NCI-H1105 (cell line): Measurements from ENCODE around the gene CDH23.

ENCODE experiments used
- DNase-seq: peaks from one replicate; lab custom pipeline; 2025; lab: John Stamatoyannopoulos, UW

The CDH23 gene

DNA sequence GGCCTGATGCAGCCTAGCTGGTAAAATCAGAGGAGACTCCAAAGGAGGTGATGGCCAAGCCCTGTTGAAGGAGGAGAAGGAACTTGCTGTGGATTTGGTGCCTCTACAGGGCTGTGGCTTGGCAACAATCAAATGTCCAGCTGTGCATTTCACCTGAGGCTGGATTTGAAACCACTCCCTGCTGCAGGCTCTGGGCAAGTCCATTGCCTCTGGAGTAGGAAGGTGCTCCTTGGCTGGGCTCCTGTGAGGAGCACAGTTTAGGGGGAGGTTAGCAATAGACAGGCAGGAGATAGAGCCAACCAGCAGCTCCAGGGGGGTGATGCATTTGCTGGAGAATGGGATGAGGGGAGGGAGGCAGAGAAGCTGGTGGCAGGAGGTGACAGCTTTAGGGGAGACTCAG is 26.5 kb downstream of the CDH23 start:
- no peak for DNase-seq

DNA sequence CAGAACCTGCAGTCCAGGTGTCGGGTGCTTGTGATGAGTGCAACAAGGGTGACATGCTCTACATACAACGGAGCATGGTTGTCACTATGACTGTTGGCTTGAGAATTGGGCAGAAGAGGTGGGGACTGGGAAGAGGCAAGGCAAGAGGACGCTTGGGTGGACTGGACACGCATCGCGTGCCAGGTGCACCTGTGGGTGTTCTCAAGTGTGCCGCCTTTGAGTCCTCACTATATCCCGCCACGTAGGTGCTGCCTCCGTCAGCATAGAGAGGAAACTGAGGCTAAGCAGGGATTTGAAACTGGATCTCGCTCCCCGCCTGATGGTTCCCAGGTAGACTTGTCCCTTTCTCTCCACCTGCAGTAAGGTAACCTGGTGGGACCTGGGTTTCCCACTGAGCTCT is 27.2 kb downstream of the CDH23 start:
- no peak for DNase-seq

DNA sequence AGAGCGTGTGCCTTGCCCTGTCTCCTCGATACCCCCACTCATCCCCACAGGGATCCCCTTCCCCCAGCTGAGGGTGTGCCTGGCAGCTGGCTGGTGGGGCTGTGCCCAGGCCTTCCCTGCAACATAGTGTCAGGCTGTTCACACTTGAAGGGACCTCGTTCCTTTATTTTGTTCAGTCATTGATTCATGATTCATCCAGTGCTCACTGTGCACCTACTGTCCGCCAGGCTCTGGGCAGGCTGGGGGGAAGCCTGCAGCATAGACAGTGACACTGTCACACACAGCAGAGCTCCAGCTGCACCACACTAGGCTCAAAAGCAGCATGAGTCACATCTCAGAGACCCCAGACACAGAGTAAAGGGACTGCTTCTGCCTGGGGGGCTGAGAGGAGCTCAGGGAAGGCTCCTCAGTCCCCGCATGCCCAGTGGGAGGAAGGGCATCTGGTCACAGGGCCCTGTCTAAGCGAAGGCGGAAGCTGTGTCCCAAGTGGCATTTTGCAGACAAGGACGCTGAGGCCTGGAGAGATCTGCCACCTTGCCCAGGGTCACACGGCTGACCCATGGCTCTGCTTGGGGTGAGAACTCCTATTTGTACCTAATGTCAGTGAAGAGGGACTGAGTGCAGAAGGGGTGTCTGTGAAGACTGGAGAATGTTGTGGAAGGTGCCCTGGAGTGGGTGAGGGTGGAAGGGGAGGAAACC is 27.9 kb downstream of the CDH23 start:
- DNase-seq: no peak

DNA sequence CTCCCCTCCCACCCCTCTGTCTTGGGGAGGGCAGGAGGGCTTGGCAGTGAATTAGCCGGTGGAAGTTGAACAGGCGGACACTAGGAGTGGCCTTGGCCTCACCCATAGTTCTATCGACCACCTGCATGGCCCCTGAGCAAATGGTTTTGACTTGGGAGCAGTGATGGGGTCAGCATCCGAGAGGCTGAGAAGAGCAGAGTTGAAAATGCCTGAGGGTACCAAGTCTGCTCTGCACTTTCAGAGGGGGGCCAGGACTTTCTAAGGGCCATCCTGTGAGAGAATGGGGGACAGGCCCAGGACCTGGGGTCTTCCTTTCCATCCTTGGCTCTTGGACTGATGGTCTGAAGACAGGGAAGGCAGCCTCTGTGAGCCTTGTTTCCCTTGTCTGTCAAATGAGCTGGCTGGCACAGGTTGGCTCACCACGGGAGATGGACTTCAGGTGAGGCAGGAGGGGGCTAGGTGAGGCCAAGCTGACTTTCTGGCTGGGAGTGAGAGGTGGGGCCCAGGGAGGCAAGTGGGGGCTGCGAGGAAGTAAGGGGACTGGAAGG is 29.4 kb downstream of the CDH23 start:
- DNase-seq: no peak

DNA sequence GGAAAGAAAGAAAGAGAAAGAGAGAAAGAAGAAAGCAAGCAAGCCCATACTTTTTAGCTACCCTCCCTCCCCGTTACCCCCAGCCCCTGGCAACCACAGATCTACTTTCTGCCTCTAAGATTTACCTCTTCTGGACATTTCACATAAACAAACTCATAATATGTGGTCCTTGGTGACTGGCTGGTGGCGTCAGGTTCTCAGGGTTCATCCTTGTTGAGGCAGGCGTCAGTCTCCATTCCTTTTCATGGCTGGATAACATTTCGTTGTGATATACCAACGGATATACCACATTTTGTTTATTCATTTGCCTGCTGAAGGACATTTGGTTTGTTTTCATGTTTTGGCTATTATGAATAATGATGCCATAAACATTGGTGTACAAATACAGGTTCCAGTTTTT is 30.5 kb downstream of the CDH23 start:
- DNase-seq: no peak

DNA sequence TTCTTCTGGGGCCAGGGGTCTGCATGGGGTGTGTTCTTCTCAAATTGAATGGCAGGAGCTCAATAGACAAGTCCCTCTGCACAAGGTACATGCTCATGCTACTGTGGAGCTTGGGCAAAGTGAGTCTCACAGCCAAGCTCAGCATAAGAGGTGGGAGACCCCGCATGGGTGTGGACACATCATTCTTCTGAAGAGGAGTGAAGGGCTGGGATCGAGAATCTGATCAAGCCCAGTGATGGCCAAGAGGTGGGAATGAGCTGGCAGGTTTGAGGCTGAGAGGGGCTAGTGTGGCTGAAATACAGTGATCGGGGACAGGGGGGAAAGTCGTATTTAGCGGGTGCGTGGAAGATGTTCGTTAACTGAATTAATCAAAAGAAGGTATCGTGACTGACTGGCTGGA is 32.6 kb downstream of the CDH23 start:
- no peak for DNase-seq

DNA sequence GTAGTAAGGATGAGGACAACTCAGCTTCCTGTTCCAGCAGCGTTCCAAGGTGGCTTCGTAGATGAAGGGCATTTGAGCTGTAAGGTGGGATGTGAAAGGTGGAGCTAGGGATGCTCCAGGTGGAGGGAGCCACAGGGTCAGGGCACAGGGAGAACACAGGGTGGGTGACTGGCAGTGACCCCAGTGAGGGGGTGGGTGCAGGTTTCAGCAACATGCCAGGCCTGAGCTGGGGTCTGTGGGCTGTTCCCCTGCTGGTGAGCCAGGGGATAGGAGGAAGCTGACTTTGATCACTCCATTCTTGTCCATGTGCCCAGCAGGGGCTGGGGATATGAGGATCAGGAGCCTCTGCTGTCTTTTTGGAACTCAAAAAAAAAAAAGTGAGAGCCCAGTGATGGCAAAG is 33.2 kb downstream of the CDH23 start:
- DNase-seq: no peak

DNA sequence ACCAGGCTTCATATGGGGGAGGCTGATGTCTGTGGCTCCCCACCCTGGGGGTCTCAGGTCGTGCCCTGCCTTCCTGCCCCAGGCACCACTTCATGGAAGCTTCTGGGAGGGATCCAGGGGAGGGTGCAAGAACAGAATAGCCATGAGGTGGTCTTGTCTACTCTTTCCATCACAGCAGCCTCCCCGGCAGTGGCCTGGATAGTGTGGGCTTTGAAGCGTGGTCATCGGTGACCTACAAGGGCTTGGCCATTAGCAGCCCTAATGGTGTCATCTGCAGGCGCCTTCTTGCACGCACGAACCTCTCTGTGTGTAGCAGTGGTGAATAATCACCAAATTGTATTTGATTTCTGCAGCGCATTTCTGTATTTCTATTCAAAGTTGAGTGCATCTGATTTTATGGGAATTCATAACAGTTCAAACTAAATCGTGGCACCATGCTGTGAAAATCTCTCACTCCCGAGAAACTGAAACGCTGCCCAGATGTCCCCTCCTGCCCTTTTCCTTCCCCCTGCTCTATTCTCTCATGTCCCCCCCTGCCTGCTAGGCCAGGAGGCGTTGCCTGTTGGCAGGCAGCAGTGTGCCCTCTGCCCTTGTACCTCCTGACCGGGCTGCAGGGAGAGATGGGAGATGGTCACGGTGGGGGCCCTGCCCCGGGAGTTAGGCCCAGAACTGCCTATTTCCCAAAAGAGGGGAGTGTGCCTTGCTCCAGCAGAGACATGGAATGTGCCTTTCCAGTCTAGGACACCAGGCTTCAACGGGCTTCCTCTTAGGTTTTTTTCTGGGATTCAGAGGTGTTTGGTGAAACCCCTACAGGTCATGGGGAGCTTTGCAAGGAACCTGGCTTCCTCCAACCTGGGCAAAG is 34.8 kb downstream of the CDH23 start:
- no peak for DNase-seq

DNA sequence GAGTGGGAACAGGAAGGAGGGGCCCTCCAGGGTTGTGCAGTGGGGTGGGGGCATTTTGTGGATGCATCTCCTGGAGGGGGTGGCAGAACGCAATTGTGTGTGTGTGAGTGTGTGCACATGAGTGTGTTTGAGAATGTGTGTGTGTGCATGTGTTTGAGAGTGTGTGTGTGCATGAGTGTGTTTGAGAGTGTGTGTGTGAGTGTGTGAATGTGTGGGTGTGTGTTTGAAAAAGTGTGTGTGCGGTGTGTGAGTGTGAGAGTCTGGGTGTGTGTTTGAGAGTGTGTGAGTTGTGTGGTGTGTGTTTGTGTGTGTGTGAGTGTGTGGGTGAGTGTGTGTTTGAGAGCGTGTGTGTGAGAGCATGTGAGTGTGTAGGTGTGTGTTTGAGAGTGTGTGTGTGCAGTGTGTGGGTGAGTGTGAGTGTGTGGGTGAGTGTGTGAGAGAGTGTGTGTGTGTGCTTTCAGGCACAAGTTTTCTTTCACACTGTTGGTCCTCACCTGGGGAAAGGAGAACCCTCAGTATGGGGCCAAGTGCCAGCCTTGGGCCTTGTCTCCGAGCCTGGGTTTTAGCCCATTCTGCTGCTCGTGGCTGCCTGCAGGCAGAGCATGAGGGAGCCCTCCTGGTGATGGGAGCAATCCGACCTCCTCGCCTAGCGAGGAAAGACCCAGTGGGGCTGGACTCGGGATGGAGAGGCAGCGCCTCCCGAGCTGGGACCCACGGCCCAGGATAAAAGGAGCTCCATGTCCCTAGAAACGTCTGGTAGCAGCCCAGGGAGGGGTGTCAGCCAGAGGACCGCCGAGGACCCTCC is 35.6 kb downstream of the CDH23 start:
- no peak for DNase-seq

DNA sequence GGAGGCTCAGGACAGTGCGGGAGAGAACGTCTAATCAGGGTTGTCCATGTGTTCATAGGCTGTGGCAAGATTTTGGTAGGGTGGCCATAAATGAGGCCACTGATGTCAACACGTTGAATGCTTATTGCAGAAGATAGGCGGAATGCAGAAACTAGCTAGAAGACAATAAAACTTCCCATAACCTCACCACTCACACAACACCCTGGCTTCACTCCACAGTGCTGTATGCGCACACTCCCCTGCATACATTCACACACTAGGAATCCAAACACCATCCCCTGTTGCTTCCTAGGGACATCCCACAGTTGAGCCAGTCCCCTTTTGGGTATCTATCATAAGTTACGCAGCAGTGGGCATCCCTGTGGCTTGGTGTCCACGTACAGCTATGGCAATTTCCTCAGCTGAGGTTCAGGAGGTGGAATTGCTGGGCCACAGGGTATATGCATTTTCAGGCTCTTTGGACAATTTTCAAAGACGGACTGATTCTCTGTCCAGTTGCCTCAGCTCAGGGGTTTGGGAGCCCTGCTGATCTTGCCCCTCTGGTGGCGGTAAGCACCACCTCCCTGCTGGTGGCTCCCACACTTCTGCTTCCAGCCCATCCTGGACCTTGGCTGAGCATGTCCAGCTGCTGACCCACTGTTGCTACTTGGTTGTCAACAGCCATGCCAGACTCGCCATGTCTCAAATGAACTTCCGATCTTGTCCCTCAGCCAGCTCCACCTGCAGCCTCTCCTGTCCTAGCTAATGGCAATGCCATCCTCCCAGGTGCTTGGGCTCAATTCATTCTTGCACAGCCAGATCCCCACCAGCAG is 36.4 kb downstream of the CDH23 start:
- no peak for DNase-seq

DNA sequence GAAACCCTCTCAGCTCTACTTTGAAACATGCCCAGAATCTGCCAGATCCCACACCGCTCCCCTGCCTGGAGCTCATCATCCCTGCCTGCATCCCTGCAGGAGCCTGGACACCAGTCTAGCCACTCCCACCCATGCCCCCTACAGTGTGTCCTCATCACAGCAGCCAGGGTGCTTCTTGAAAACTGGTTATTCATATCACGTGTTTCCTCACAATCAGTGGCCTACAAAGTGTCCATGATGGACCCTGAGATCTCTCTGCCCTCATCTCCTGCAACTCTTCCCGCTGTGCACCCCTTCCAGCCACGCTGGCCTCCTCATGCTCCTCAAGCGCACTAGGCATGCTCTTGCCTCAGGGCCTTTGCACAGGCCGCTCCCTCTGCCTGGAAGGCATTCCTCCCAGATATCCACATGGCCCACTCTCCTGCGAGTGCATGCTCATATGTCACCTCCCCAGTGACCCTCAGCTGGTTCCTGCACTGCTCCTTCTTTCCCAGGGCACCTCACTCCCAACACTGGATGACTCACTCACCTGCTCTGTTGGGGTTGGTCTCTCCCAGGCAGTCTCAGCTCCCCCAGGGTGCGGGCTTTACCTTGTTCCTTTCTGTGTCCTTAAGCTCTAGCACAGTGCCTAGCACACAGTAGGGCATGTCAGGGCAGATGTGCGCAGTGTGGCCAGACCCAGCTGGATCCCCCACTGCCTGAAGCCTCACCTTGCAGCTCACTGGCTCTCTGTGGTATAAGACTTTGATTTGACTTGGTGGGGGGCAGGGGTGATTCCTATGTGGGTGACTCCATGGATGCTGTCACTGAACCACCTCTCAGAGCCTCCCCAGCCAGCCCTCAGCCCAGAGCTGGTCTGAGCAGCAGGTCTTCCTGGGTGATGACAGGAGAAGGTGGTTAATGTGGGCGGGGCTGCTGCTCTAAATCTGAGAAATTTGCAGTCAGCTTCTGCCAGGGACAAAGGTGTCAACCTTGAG is 37.3 kb downstream of the CDH23 start:
- no peak for DNase-seq

DNA sequence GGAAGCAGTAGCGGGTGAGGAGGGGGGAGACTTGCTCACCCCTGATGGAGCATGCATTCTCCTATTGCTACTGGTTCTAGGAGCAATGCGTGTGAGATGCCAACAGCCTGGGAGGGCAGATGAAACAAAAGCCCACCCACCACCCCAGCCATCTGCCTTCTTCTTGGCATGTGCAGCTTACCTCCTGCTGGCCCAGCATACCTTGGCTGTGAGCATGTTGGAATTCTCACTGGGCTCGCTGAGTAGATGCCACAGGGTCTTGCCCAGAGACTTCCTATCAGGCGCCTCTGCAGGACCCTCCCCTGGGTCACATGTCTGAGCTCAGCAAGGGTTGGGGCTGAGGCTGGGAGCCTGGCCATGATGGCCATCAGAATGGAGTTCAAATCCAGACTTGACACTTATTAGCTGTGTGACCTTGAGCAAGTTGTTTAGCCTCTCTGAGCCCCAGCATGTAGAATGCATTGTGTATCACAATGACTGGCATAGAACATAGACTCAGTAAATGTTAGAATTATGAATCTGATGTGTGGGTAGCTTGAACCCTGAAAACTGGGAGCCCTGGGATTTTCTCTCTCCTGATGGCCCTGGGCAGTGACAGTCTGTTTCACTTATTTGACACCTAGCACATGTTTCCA is 38.2 kb downstream of the CDH23 start:
- no peak for DNase-seq

DNA sequence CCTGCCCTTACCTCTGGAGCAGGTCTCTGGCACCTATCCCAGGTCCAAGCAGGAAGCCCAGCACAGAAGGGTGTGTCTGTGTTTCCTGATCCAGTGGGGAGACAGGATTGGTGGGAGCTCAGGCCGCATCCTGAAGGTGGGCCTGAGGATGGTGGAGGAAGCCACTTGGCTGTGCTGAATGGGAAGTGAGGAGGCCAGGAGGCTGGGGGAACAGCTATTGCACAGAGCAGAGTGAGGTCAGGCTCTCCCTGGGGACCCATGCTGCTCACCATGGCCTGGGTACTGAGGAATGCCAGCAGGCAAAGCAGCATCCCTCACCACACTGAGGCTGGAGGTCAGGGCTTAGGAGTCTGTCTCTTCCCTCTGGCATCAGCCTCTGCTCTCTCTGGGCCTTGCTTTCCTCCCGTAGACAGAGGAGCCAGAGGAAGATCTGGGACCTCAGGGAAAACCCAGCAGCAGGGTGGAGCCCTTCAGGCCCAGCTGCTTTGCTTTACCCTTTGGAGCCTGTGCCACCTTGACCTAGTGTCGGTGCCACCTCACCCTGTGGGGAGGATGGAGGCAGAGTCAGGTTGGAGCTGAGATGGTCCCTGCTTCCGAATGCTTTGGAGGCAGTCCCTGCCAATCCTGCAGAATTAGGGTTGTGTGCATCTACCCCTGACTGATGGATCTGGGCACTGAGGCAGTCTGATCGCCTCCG is 39.0 kb downstream of the CDH23 start:
- no peak for DNase-seq

DNA sequence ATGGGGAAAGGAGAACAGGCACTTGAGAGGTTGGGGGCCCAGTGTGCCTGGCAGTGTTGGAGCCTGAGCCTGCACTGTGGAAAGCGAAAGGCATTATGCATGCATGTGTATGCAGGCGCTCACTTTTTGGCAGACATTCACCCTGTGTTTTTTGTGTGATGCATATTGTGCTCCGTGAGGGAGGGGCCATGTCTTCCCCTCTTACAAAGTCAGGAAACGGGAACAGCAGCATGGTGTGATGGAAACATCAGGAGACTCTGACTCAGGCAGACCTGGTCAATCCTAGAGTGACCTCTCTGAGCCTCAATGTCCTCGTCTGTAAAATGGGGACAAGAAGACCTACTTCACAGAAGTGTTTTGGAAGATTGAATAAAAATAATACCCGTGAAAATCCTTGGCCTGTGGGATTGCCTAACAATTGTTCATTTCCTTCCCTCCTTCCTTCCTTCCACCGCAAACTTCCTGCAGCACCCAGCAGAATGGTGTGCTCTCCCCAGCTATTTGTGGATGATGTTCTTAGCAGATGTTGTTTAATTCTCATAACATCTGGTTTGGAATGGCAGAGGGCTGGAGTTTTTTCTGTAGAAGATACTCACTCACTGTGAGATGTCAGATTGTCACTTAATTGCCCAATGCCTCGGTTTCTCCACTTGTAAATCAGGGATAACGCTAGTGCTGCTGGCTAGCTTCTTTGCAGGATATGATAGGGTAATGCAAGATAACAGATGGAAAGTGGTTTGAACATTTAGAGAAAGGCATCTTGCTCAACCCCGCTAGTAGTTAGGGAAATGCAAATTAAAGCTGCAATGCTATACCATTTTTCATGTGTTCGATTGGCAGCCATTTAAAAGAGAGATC is 39.8 kb downstream of the CDH23 start:
- DNase-seq: no peak

DNA sequence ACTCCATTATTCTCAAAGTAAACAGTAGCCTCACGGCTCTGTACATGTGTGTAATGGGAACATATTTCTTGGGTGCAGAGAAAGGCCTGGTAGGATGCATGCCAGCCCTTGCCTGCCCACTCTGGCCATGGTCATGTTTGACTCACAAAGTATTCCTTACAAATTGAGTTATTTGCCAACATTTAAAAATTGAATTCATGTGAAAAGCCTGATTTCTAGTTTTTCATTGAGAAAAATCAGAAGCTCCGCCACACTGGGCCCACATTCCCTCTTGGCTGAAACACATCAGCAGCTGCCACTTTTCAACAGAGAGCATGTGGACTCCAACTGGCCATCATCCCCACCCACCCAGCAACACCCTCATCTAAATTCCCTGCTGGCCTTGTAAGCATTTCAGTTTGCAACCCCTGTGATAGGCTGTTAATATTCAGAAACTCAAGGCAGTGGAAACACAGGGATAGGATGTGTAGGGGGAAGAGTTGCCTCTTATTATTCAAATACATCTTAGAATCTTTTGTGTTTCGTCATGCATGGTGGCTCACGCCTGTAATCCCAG is 40.9 kb downstream of the CDH23 start:
- DNase-seq: no peak

DNA sequence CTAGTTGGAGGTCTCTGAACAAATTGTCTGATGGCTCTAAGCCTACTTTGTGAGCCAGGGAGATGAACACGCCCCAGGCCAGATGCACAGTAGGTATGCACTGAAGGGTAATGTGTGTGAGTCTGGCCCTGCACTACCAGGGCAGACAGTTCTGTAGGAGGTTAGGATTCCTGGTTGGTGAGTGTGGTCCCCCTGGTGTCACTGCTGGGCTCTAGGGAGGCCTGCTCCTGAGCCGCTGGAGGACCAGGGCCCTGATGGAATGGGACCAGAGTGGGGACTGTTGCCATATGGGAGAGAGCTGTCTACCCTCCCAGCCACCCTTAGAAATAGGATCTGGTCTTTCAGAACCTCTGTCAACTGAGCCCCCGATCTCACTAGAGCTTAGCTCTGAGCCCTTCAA is 42.0 kb downstream of the CDH23 start:
- DNase-seq: no peak

DNA sequence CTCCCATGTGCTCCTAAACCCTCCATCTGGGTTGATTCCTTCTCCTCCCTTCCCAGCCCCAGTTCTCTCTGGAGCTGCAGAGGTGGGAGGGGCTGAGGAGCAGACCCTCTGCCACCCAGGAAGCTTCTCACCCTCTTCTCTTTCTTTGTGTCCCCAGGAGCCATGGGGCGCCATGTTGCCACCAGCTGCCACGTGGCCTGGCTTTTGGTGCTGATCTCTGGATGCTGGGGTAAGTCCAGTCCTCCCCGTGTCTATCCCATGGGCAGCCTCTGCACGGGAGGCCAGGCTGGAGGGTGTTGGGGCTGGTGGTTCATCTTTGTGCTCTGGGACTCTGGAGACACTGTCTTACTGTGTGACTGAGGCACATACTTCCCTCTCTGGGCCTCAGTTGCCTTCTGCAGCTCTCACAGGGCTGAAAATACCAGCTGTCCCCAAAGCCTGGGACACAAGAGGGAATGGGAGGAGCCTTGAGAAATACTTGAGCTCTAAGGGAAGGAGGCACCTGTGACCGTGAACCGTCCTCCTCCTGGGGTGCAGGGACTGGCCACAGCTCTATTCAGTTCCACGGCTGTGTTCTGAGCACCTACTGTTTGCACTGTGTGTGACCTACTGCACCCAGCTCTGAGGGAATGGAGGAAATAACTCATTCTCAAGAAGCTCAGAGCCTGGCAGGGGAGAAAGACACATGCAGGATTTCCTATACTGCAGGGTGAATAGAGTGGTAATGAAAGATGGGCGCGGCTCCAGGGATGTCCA is 43.1 kb downstream of the CDH23 start:
- DNase-seq: no peak
